HL-60 (cell line): ENCODE results near the gene EIF6.

Source experiments
- DNase-seq, 2 experiments: peaks; one replicate each; pipeline ENCODE4 v3.0.0-alpha.2; 2010 to 2020; ENCODE audit warnings: low read depth in 1 of 2, low spot score in 1 of 2
- H3K27ac ChIP-seq: fragments of 250-450 bp; sonication (Bioruptor Pico); replicated peaks from 2 replicates; pipeline ENCODE4 v1.5.1; 2020; ENCODE audit warnings: mild to moderate bottlenecking, moderate library complexity
- H3K27me3 ChIP-seq: fragments of 250-450 bp; sonication (Bioruptor Pico); 2 replicates; pipeline ENCODE4 v1.5.1; 2021; ENCODE audit warnings: mild to moderate bottlenecking, moderate library complexity; ENCODE audit not compliant: insufficient read depth, poor library complexity, severe bottlenecking
- H3K4me3 ChIP-seq: replicated peaks from 2 replicates; pipeline ENCODE4 v1.5.1; 2011; ENCODE audit warnings: mild to moderate bottlenecking, control low read depth, low read length; ENCODE audit not compliant: insufficient read depth
- CTCF ChIP-seq: IDR thresholded peaks from one replicate; pipeline ENCODE4 v1.5.1; 2011; ENCODE audit warnings: low read length, control low read depth, inconsistent platforms; ENCODE audit not compliant: insufficient read depth
- GABPA ChIP-seq: IDR thresholded peaks from 2 replicates; pipeline ENCODE4 v1.6.1; 2012; ENCODE audit warnings: low read depth
- POLR2AphosphoS5 ChIP-seq: IDR thresholded peaks from 2 replicates; pipeline ENCODE4 v1.6.1; 2012; ENCODE audit warnings: low read depth
- SPI1 ChIP-seq: IDR thresholded peaks from 2 replicates; pipeline ENCODE4 v1.6.1; 2012; ENCODE audit warnings: low read depth, mild to moderate bottlenecking, borderline replicate concordance
- TF ChIP-seq, protein P1 (sequence below): IDR thresholded peaks from 2 replicates; pipeline ENCODE4 v1.6.1; 2012; ENCODE audit warnings: low read depth; ENCODE audit not compliant: insufficient replicate concordance

Gene EIF6

DNA sequence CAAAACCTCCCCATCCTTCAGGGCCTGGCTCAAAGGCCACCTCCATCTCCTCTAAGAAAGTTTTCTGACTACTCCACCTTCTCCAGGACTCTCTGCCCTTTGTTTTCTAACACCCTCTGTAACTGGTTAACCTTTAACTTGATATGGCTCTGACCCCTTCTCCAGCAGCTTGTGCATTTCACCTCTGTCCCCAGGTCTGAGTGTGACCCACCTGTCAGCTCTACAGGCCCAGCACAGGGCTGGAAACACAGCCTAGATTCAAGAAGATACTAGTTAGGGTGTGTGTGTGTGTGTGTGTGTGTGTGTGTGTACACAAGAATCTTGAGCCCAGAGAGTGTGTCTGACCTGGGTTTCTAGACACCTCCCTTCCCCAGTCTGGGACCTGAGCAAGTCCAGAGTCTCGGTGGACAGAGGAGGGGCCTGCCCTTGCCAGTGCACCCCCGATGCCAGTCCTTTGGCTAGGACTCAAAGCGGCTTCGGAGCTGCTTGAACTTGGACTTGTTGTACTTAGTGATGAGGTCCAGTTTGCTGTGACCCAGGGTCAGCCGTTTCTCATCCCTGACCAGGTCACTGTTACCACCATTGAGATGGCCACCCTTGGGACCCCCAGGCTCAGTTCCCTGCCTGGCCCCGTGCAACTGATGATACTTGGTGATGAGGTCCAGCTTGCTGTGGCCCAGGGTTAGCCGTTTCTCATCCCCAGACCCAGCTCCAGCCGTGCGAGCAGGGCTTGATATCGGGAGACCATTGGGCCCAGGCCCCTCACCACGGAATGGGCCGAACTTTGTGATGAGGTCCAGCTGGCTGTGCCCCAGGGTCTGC is 1.7 kb upstream of the EIF6 start:
- H3K4me3 ChIP-seq = no peak overlapping the region
- H3K27ac ChIP-seq = no peak overlapping the region
- DNase-seq = no peak
- TF ChIP-seq GABPA (no peak), SPI1 (no peak), POLR2AphosphoS5 (no peak)
- TF ChIP-seq, protein P1, sequence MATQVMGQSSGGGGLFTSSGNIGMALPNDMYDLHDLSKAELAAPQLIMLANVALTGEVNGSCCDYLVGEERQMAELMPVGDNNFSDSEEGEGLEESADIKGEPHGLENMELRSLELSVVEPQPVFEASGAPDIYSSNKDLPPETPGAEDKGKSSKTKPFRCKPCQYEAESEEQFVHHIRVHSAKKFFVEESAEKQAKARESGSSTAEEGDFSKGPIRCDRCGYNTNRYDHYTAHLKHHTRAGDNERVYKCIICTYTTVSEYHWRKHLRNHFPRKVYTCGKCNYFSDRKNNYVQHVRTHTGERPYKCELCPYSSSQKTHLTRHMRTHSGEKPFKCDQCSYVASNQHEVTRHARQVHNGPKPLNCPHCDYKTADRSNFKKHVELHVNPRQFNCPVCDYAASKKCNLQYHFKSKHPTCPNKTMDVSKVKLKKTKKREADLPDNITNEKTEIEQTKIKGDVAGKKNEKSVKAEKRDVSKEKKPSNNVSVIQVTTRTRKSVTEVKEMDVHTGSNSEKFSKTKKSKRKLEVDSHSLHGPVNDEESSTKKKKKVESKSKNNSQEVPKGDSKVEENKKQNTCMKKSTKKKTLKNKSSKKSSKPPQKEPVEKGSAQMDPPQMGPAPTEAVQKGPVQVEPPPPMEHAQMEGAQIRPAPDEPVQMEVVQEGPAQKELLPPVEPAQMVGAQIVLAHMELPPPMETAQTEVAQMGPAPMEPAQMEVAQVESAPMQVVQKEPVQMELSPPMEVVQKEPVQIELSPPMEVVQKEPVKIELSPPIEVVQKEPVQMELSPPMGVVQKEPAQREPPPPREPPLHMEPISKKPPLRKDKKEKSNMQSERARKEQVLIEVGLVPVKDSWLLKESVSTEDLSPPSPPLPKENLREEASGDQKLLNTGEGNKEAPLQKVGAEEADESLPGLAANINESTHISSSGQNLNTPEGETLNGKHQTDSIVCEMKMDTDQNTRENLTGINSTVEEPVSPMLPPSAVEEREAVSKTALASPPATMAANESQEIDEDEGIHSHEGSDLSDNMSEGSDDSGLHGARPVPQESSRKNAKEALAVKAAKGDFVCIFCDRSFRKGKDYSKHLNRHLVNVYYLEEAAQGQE = no peak
- H3K27me3 ChIP-seq = no peaks in the 10 kb centered on the region

DNA sequence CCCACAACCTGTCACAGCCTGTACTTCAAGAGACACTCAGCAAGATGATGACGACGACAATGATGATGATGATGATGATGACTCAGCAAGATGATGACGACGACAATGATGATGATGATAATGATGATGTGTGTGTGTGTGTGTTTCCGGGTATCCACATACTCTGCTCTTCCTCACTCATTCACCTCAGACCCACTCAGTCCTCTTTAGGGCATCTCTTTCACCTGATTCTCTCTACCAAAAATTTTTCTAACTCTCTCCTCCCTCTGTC is 1.2 kb upstream of the EIF6 start:
- no peak overlapping the region for H3K27ac ChIP-seq
- H3K27me3 ChIP-seq = no peaks in the 10 kb centered on the region
- no peak for TF ChIP-seq CTCF
- no peak for TF ChIP-seq POLR2AphosphoS5
- TF ChIP-seq, protein P1 = no peak
- TF ChIP-seq GABPA = no peak
- TF ChIP-seq SPI1 = no peak
- no peak overlapping the region for H3K4me3 ChIP-seq
- DNase-seq = no peak

GRCh38 chr20:35284992-35285805 is 627 bp upstream of the EIF6 start:
- H3K4me3 ChIP-seq = peak overlapping the region; percentile 94
- H3K27ac ChIP-seq = peak overlapping the region; percentile 82
- no peaks in the 10 kb centered on the region for H3K27me3 ChIP-seq
- TF ChIP-seq SPI1 = no peak
- TF ChIP-seq, protein P1 = no peak
- no peak for TF ChIP-seq CTCF
- TF ChIP-seq GABPA = no peak
- no peak for TF ChIP-seq POLR2AphosphoS5
- DNase-seq = no peak
